K562 treated with DMSO at 1 percent for 4 hours (cell line): Measurements from ENCODE around the gene PINK1. TPM values are rescaled to one million over a fixed set of nuclear protein-coding genes. Genes with fewer than 3 reads are reported as not detected.

ENCODE experiments used
- total RNA-seq: library from RNA; unstranded; fragments of 300-600 nt; gene quantifications from 2 replicates; pipeline ENCODE4 v1.2.3, GENCODE V29; 2022; ENCODE audit not compliant: insufficient read depth

Gene PINK1
- 55.4 and 58.0 TPM in 2 replicates for total RNA-seq

DNA sequence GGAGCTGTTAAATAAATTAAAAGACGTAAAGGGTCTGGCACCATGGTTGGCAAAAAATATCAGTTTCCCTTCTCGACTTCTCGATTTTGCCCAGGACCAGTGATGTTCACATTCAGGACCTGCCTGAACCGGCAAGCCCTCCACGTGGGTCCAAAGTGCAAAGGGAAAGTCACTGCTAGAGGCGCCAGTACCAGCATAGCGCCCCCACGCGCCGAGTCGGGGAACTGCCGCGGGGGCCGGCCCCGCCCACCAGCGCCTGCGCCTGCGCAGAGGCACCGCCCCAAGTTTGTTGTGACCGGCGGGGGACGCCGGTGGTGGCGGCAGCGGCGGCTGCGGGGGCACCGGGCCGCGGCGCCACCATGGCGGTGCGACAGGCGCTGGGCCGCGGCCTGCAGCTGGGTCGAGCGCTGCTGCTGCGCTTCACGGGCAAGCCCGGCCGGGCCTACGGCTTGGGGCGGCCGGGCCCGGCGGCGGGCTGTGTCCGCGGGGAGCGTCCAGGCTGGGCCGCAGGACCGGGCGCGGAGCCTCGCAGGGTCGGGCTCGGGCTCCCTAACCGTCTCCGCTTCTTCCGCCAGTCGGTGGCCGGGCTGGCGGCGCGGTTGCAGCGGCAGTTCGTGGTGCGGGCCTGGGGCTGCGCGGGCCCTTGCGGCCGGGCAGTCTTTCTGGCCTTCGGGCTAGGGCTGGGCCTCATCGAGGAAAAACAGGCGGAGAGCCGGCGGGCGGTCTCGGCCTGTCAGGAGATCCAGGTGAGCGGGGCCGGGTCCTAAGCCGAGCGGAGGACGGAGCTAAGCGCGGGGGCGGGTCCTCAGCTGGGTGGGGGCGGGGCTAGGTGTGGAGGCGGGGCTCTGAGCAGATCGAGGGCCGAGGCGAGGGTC lies at the start of gene PINK1:
Gene PINK1 (plus strand): TSS at position 269 of the 875 bp plus-strand sequence. CDS start 91 bp downstream, at position 360.

DNA sequence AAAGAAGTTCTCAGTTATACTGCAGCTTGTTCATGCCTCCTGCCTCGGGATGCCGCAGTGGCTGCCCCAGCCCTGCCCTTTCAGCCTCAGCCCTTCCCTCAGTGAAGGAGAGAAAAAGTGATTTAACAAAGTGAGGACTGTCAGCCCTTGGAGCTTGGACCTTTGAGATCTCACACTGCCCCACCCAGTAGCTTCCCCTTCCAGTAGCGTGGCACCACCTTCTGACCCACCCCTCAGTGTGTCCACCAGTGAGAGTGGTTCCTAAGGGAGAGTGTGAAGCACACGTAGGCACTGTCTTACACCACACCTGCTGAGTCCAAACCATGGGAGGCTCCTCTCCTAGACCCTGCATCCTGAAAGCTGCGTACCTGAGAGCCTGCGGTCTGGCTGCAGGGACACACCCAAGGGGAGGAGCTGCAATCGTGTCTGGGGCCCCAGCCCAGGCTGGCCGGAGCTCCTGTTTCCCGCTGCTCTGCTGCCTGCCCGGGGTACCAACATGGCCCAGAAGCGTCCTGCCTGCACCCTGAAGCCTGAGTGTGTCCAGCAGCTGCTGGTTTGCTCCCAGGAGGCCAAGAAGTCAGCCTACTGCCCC lies 44.5 kb upstream of the PINK1 start, which contains the start of gene CDA:
Gene CDA (plus strand): TSS at position 464 of the 592 bp plus-strand sequence. CDS start 33 bp downstream, at position 497.

DNA sequence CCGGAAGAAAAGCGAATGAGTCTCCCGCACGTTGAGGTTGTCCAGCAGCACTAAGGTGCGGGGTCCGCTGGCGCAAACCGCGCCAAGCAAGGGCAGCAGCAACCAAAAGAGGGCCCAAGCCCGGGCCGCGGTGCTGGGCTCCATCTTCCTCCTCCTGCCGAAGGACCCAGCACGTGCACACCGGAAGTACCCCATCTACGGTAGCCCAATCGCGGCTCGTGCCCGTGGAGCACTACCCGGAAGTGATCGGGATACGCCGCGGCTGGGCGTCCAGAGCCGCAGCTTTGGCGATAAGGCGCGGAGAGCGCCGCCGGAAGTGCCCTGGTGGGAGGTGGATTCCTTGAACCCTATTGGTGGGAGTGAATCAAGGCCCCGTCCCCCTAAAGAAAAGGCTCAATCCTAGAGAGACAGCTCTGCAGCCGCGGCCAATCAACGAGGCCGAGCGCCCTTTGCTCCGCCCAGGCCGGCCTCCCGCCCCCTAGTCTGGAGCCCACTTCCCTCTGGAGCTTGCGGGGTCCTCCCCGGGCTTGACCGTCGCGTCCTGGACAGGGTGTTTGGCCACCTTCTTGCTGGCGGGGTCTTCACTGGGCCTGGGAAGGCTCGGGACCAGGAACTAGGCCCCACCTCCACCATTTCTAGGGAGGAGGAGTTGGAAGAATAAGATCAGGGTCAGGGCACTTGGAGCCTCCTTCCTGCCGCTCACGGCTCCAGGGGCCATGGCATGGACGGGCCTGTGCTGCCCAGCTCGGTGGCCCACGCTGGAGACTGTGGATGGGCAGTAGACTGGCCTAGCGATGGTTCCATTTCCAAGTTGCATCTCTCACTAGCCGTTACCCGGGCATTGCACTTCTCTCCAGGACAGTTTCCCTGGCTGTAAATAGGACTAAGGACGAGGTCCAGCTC lies 28.2 kb downstream of the PINK1 start, which contains the start of gene DDOST:
Gene DDOST (minus strand): TSS at position 163 of the 903 bp plus-strand sequence. CDS start 19 bp downstream, at position 144.

Other genes starting within 250 kb of the PINK1 start
- 1.9 and 2.5 TPM in 2 replicates for gene CAMK2N1, start 147.2 kb upstream of the PINK1 start, total RNA-seq
- gene MUL1, start 125.3 kb upstream of the PINK1 start, total RNA-seq: 39.1 and 43.1 TPM in 2 replicates
- 0.30 TPM in 1 of 2 replicates, not detected in the other for gene FAM43B, start 80.9 kb upstream of the PINK1 start, total RNA-seq
- gene CDA, start 44.4 kb upstream of the PINK1 start, total RNA-seq: not detected in 2 replicates
- 314 and 353 TPM in 2 replicates for gene DDOST, start 27.9 kb downstream of the PINK1 start, total RNA-seq
- gene KIF17, start 84.5 kb downstream of the PINK1 start, total RNA-seq: not detected in 2 replicates
- gene SH2D5, start 99.2 kb downstream of the PINK1 start, total RNA-seq: 0.18 TPM in 1 of 2 replicates, not detected in the other
- 173 and 251 TPM in 2 replicates for gene HP1BP3, start 153.8 kb downstream of the PINK1 start, total RNA-seq